Neural progenitor cell (in vitro differentiated cells): Measurements from ENCODE around the gene CSF1. TPM values are rescaled to one million over a fixed set of nuclear protein-coding genes. Genes with fewer than 3 reads are reported as not detected.
"Not testable (repeated sequence)": the region's sequence is repeated elsewhere in the genome, so short reads cannot be mapped to it uniquely, and the experiment has no call there.

ENCODE experiments used
- DNase-seq: peaks from one replicate; pipeline ENCODE4 v3.0.0-alpha.2; 2016; ENCODE audit warnings: low spot score
- H2AFZ ChIP-seq: fragments of 200-600 bp; sonication (generic); replicated peaks from 2 replicates; pipeline ENCODE4 v1.6.1; 2016; ENCODE audit warnings: antibody characterized with exemption
- H3F3A ChIP-seq: fragments of 200-600 bp; sonication (generic); 2 replicates; pipeline ENCODE4 v1.6.1; 2016; ENCODE audit warnings: antibody characterized with exemption, low read depth
- H3K27ac ChIP-seq: fragments of 200-600 bp; sonication (generic); 2 replicates; pipeline ENCODE4 v1.5.1; 2016; ENCODE audit warnings: mild to moderate bottlenecking
- H3K27me3 ChIP-seq: fragments of 200-600 bp; sonication (generic); 2 replicates; pipeline ENCODE4 v1.6.1; 2016; ENCODE audit warnings: mild to moderate bottlenecking, moderate library complexity
- H3K36me3 ChIP-seq: fragments of 200-600 bp; sonication (generic); 2 replicates; pipeline ENCODE4 v1.5.1; 2016
- H3K4me1 ChIP-seq: fragments of 200-600 bp; sonication (generic); 2 replicates; pipeline ENCODE4 v1.6.1; 2016; ENCODE audit warnings: mixed run types
- H3K4me2 ChIP-seq: fragments of 200-600 bp; sonication (generic); 2 replicates; pipeline ENCODE4 v1.6.1; 2016
- H3K4me3 ChIP-seq: fragments of 200-600 bp; sonication (generic); 2 replicates; pipeline ENCODE4 v1.5.1; 2016
- H3K79me2 ChIP-seq: fragments of 200-600 bp; sonication (generic); 2 replicates; pipeline ENCODE4 v1.6.1; 2016; ENCODE audit warnings: low read depth
- H3K9ac ChIP-seq: fragments of 200-600 bp; sonication (generic); 2 replicates; pipeline ENCODE4 v1.6.1; 2016
- H3K9me3 ChIP-seq: fragments of 200-600 bp; sonication (generic); 2 replicates; pipeline ENCODE4 v1.5.1; 2016; ENCODE audit warnings: low read depth
- H4K20me1 ChIP-seq: fragments of 200-600 bp; sonication (generic); 2 replicates; pipeline ENCODE4 v1.6.1; 2016; ENCODE audit warnings: low read depth
- H3K27ac Mint-ChIP-seq: 3 replicates; pipeline ENCODE4 v1.8.0; 2021; ENCODE audit warnings: mixed read lengths
- H3K27me3 Mint-ChIP-seq: 2 replicates; pipeline ENCODE4 v1.8.0; 2022; ENCODE audit warnings: low read depth, mild to moderate bottlenecking, inconsistent platforms, moderate library complexity, mixed read lengths; ENCODE audit not compliant: insufficient read depth
- H3K36me3 Mint-ChIP-seq: 3 replicates; pipeline ENCODE4 v1.8.0; 2021; ENCODE audit warnings: mixed read lengths
- H3K4me1 Mint-ChIP-seq: 3 replicates; pipeline ENCODE4 v1.8.0; 2021; ENCODE audit warnings: mixed read lengths
- H3K4me3 Mint-ChIP-seq: 3 replicates; pipeline ENCODE4 v1.8.0; 2021; ENCODE audit warnings: mild to moderate bottlenecking, moderate library complexity, mixed read lengths
- H3K9me3 Mint-ChIP-seq: 3 replicates; pipeline ENCODE4 v1.8.0; 2020; ENCODE audit warnings: mixed read lengths
- CTCF ChIP-seq: fragments of 200-600 bp; sonication (generic); IDR thresholded peaks from 2 replicates; pipeline ENCODE4 v1.5.1; 2017; ENCODE audit warnings: antibody characterized with exemption, mild to moderate bottlenecking
- EZH2 ChIP-seq: fragments of 200-600 bp; sonication (generic); IDR thresholded peaks from 2 replicates; pipeline ENCODE4 v1.6.1; 2017; ENCODE audit warnings: antibody characterized with exemption, mild to moderate bottlenecking, moderate library complexity
- EZH2phosphoT487 ChIP-seq: fragments of 200-600 bp; sonication (generic); IDR thresholded peaks from 2 replicates; pipeline ENCODE4 v1.6.1; 2017; ENCODE audit warnings: antibody characterized with exemption
- total RNA-seq: library from RNA; depleted of rRNA; stranded (reverse); fragments of >200 nt; gene quantifications from 2 replicates; pipeline ENCODE4 v1.2.3, GENCODE V29; 2015; ENCODE audit warnings: low replicate concordance

The CSF1 gene, protein sequence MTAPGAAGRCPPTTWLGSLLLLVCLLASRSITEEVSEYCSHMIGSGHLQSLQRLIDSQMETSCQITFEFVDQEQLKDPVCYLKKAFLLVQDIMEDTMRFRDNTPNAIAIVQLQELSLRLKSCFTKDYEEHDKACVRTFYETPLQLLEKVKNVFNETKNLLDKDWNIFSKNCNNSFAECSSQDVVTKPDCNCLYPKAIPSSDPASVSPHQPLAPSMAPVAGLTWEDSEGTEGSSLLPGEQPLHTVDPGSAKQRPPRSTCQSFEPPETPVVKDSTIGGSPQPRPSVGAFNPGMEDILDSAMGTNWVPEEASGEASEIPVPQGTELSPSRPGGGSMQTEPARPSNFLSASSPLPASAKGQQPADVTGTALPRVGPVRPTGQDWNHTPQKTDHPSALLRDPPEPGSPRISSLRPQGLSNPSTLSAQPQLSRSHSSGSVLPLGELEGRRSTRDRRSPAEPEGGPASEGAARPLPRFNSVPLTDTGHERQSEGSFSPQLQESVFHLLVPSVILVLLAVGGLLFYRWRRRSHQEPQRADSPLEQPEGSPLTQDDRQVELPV
- total RNA-seq: 2.7 and 5.0 TPM in 2 replicates

DNA sequence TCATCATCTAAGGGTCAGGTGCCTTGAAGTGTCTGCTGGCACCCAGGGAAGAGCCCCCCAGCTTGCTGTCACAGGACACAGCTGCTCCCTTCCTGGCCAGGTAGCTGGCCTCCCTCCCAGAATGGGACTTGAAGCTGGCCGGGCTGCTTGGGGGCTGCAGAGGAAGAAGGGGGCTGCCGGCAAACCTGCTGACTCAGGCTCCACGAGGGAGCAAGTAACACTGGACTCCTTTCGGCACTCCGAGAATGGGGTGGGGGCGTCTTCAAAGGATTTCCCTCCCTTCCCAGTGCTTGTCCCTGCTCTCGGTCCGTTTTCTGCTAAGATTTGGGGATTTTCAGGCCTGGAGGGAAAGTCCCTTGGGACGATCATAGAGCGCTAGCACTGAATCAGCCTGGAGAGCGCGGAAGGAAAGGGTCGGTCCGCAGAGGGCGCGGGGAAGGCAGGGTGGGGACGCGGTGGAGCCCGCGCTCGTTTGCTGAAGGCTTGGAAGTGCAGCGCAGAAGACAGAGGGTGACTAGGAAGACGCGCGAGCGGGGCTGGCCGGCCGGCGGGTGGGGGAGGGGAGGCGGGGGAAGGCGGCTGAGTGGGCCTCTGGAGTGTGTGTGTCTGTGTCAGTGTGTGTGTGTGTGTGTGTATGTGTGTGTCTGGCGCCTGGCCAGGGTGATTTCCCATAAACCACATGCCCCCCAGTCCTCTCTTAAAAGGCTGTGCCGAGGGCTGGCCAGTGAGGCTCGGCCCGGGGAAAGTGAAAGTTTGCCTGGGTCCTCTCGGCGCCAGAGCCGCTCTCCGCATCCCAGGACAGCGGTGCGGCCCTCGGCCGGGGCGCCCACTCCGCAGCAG, at the start of gene CSF1:
Gene CSF1, plus strand, starts transcription at position 727 of the 840 bp plus-strand sequence. CDS start 175 bp downstream, outside the sequence.
- peaks cover 5% of the 10 kb centered on the region for H3F3A ChIP-seq
- TF ChIP-seq EZH2phosphoT487: no peak
- TF ChIP-seq EZH2: peak; percentile 38
- H3K4me1 Mint-ChIP-seq: peaks cover 41% of the 10 kb centered on the region
- peaks cover 20% of the 10 kb centered on the region for H3K27me3 Mint-ChIP-seq
- no peaks in the 10 kb centered on the region for H3K79me2 ChIP-seq
- peak; percentile 81 for DNase-seq
- peak within 1 kb of the TSS; percentile 92 for H2AFZ ChIP-seq
- H3K36me3 Mint-ChIP-seq: no peaks in the 10 kb centered on the region
- peak within 1 kb of the TSS; percentile 86 for H3K27ac Mint-ChIP-seq
- peaks cover 29% of the 10 kb centered on the region for H3K4me1 ChIP-seq
- peak within 1 kb of the TSS; percentile 95 for H3K4me2 ChIP-seq
- H4K20me1 ChIP-seq: no peaks in the 10 kb centered on the region
- peak within 1 kb of the TSS; percentile 90 for H3K4me3 Mint-ChIP-seq
- no peak within 1 kb of the TSS for H3K27ac ChIP-seq
- H3K9me3 Mint-ChIP-seq: no peaks in the 10 kb centered on the region
- H3K9ac ChIP-seq: no peak within 1 kb of the TSS
- H3K9me3 ChIP-seq: no peaks in the 10 kb centered on the region
- peaks cover 63% of the 10 kb centered on the region for H3K27me3 ChIP-seq
- H3K4me3 ChIP-seq: peak within 1 kb of the TSS; percentile 60
- no peaks in the 10 kb centered on the region for H3K36me3 ChIP-seq

DNA sequence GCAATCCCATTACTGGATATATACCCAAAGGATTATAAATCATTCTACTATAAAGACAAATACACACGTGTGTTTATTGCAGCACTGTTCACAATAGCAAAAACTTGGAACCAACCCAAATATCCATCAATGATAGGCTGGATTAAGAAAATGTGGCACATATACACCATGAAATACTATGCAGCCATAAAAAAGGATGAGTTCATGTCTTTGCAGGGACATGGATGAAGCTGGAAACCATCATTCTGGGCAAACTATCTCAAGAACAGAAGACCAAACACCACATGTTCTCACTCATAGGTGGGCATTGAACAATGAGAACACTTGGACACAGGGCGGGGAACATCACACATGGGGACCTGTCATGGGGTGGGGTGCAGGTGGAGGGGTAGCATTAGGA, 49.0 kb upstream of the CSF1 start:
- H3K4me1 ChIP-seq: peaks cover 20% of the 10 kb centered on the region
- not testable (repeated sequence) for H3K27ac Mint-ChIP-seq, H3F3A ChIP-seq, H3K9ac ChIP-seq, H3K4me3 ChIP-seq, H3K36me3 ChIP-seq, H3K36me3 Mint-ChIP-seq, DNase-seq, H3K4me2 ChIP-seq, H2AFZ ChIP-seq, H3K79me2 ChIP-seq, H3K27me3 Mint-ChIP-seq, H3K27ac ChIP-seq, H3K4me3 Mint-ChIP-seq, H3K9me3 ChIP-seq, H3K27me3 ChIP-seq, H4K20me1 ChIP-seq
- Mint-ChIP-seq H3K4me1 (peaks cover 14% of the 10 kb centered on the region), H3K9me3 (peaks cover 18% of the 10 kb centered on the region)

- no peak overlapping the region for H3K4me3 ChIP-seq
- no peak for DNase-seq
- H3K36me3 Mint-ChIP-seq: no peaks in the 10 kb centered on the region
- H3K4me3 Mint-ChIP-seq: no peak overlapping the region
- peaks cover 11% of the 10 kb centered on the region for H3K4me1 ChIP-seq
- peaks cover 21% of the 10 kb centered on the region for H3K9me3 Mint-ChIP-seq
- peaks cover 4% of the 10 kb centered on the region for H3K9me3 ChIP-seq
- H3K27ac Mint-ChIP-seq: no peak overlapping the region
- no peaks in the 10 kb centered on the region for H3K27me3 ChIP-seq
- no peaks in the 10 kb centered on the region for H3K36me3 ChIP-seq
- H3K27ac ChIP-seq: no peak overlapping the region
- peaks cover 9% of the 10 kb centered on the region for H3F3A ChIP-seq
- TF ChIP-seq CTCF (no peak), EZH2 (no peak), EZH2phosphoT487 (no peak)
- no peaks in the 10 kb centered on the region for H3K79me2 ChIP-seq
- no peak overlapping the region for H3K9ac ChIP-seq
- H3K27me3 Mint-ChIP-seq: peaks cover 10% of the 10 kb centered on the region
- no peaks in the 10 kb centered on the region for H4K20me1 ChIP-seq
- H3K4me2 ChIP-seq: no peak overlapping the region
- H3K4me1 Mint-ChIP-seq: peaks cover 14% of the 10 kb centered on the region
- no peak overlapping the region for H2AFZ ChIP-seq
Measured at GRCh38 chr1:109863667-109864046, 47.0 kb upstream of the CSF1 start.

DNA sequence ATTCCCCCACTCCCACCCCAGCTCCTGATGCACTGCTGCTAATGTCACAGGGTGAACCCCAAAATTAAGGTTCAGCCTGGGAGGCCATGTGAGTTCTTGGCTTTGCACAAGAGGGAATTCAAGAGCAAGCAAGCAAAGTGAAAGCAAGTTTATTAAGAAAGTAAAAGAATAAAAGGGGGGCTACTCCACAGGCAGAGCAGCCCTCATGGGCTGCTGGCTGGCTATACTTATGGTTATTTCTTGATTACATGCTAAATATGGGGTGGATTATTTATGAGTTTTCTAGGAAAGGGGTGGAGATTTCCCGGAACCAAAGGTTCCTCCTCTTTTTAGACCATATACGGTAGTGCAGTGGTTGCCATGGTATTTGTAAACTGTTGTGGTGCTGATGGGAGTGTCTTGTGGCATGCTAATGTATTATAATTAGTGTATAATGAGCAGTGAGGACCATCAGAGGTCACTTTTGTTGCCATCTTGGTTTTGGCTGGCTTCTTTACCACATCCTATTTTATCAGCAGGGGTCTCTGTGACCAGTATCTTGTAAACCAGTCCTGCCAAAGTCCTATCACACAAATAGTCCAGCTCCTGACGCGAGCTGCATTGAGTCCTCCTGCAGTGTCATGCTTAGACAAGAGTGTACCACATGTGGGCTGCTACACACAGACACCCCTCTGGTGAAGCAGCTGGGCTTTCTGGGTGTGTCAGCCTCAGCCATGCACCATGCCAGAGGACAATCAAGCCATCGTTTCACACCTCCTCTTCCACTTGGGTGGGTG, 46.4 kb upstream of the CSF1 start:
- Mint-ChIP-seq H3K27me3 (peaks cover 10% of the 10 kb centered on the region), H3K27ac (peak overlapping the region; percentile 7), H3K4me1 (peaks cover 14% of the 10 kb centered on the region), H3K9me3 (peaks cover 19% of the 10 kb centered on the region), H3K36me3 (no peaks in the 10 kb centered on the region), H3K4me3 (no peak overlapping the region)
- no peak overlapping the region for H3K9ac ChIP-seq
- no peaks in the 10 kb centered on the region for H3K27me3 ChIP-seq
- peaks cover 4% of the 10 kb centered on the region for H3K9me3 ChIP-seq
- TF ChIP-seq EZH2: no peak
- no peak for TF ChIP-seq CTCF
- no peak for TF ChIP-seq EZH2phosphoT487
- H3F3A ChIP-seq: peaks cover 9% of the 10 kb centered on the region
- H4K20me1 ChIP-seq: no peaks in the 10 kb centered on the region
- no peak overlapping the region for H3K27ac ChIP-seq
- no peaks in the 10 kb centered on the region for H3K36me3 ChIP-seq
- peaks cover 11% of the 10 kb centered on the region for H3K4me1 ChIP-seq
- no peak for DNase-seq
- H2AFZ ChIP-seq: no peak overlapping the region
- H3K4me3 ChIP-seq: no peak overlapping the region
- no peak overlapping the region for H3K4me2 ChIP-seq
- no peaks in the 10 kb centered on the region for H3K79me2 ChIP-seq
